Upper lobe of right lung (tissue), 1 donor: ENCODE data around the gene GCH1. TPM values are rescaled to one million over a fixed set of nuclear protein-coding genes. Genes with fewer than 3 reads are reported as not detected.

ENCODE experiments used
- ATAC-seq: fragments of 200-7000 bp; cut with Tn5 transposase; one replicate; pipeline ENCODE4 v1.9.1; 2020; ENCODE audit warnings: mild to moderate bottlenecking, moderate library complexity
- DNase-seq: peaks from one replicate; pipeline ENCODE4 v3.0.0-alpha.2; 2020
- H3K27ac ChIP-seq: fragments of 200-600 bp; one replicate; pipeline ENCODE4 v1.8.0; 2022
- H3K27me3 ChIP-seq: fragments of 200-600 bp; one replicate; pipeline ENCODE4 v1.8.0; 2022; ENCODE audit warnings: mild to moderate bottlenecking
- H3K36me3 ChIP-seq: fragments of 200-600 bp; one replicate; pipeline ENCODE4 v1.8.0; 2022
- H3K4me1 ChIP-seq: fragments of 200-600 bp; one replicate; pipeline ENCODE4 v1.8.0; 2022
- H3K4me3 ChIP-seq: fragments of 200-600 bp; one replicate; pipeline ENCODE4 v1.8.0; 2022; ENCODE audit warnings: mild to moderate bottlenecking
- H3K9me3 ChIP-seq: fragments of 200-600 bp; one replicate; pipeline ENCODE4 v1.8.0; 2022
- intact Hi-C: fragments of 100-400 bp; cut with DNase I; formaldehyde crosslinking; loops from one replicate; pipeline ENCODE4 v1.11.0; 2022
- total RNA-seq: library from RNA; stranded (reverse); fragmentation: NEBNext Ultra II Directional; extraction: Animal tissue kit (Norgen Biotek cat#: 25700); gene quantifications from one replicate; pipeline ENCODE4 v1.2.1, GENCODE V29; 2021
- TF ChIP-seq, protein P1 (sequence below): fragments of 200-600 bp; IDR thresholded peaks from one replicate; pipeline ENCODE4 v1.8.0; 2022; ENCODE audit warnings: antibody characterized with exemption
- donor health status: DM: no; HTN: yes; CAD: no; lungs with severe emphysema.

The GCH1 gene
- total RNA-seq, 1 donor from 2014 or later = 14.3 TPM

DNA sequence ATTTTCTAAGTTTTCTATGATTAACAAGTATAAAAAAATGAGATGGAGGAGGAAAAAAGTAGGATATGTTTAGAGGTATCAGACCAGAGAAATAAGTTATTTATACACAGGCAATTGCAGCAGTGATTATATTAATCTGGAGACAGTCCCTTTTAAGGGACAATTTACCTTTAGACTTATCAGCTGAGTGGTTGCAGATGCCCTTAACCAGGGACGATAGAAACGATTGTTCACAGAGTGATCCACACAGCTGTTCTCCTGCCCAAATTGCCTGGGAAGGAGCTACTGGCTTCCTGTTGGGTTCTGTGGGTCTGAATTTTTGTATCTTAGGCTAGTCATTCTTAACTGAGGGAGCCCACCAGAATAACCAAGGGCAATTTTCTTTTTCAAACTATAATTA is 66.4 kb downstream of the GCH1 start:
- intact Hi-C loops = no loop called here
- no peaks in the 10 kb centered on the region for H3K36me3 ChIP-seq
- no peak overlapping the region for H3K4me3 ChIP-seq
- H3K9me3 ChIP-seq = no peaks in the 10 kb centered on the region
- TF ChIP-seq, protein P1, sequence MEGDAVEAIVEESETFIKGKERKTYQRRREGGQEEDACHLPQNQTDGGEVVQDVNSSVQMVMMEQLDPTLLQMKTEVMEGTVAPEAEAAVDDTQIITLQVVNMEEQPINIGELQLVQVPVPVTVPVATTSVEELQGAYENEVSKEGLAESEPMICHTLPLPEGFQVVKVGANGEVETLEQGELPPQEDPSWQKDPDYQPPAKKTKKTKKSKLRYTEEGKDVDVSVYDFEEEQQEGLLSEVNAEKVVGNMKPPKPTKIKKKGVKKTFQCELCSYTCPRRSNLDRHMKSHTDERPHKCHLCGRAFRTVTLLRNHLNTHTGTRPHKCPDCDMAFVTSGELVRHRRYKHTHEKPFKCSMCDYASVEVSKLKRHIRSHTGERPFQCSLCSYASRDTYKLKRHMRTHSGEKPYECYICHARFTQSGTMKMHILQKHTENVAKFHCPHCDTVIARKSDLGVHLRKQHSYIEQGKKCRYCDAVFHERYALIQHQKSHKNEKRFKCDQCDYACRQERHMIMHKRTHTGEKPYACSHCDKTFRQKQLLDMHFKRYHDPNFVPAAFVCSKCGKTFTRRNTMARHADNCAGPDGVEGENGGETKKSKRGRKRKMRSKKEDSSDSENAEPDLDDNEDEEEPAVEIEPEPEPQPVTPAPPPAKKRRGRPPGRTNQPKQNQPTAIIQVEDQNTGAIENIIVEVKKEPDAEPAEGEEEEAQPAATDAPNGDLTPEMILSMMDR = no peak
- DNase-seq (no peak), ATAC-seq (no peak)
- H3K4me1 ChIP-seq = peaks cover 12% of the 10 kb centered on the region
- H3K27me3 ChIP-seq = no peaks in the 10 kb centered on the region
- H3K27ac ChIP-seq = no peak overlapping the region

DNA sequence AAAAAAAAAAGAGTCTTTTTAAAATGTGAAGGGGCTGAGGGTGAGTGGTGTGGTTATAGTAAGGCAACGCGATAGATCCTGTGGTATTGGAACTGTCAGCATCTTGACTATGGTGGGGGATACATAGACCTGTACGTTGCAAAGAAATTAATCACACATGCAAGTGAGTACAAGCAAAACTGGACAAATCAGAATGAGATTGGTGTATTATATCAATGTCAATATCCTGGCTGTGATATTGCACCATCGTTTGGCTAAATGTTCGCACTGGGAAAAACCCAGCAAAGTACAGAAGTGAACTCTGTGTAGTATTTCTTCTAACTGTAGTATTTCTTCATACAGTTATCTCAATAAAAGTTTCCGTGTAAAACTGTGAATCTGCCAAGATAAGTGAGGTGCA is 67.9 kb downstream of the GCH1 start:
- H3K9me3 ChIP-seq = no peaks in the 10 kb centered on the region
- TF ChIP-seq, protein P1 = no peak
- intact Hi-C loops = no loop called here
- no peak for ATAC-seq
- H3K27me3 ChIP-seq = no peaks in the 10 kb centered on the region
- no peak overlapping the region for H3K27ac ChIP-seq
- H3K36me3 ChIP-seq = no peaks in the 10 kb centered on the region
- H3K4me1 ChIP-seq = peaks cover 2% of the 10 kb centered on the region
- H3K4me3 ChIP-seq = no peak overlapping the region
- DNase-seq = no peak

DNA sequence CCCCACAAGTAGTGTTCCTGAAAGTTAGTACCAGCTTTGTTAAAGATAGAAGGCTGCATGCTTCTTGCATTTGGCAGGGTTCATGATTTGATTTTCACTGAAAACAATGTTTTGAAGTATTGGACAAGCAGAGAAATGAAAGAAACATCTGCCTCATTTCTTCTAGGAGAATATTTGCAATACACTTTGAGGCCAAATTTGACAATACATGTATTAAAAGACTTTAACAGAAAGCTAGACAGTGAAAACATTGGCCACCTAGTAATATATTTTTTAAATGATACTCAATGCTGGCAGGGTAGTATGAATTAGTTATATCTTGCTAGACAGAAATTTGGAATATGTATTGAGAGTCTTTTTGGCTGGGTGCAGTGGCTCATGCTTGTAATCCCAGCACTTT is 68.5 kb downstream of the GCH1 start:
- TF ChIP-seq, protein P1 = no peak

DNA sequence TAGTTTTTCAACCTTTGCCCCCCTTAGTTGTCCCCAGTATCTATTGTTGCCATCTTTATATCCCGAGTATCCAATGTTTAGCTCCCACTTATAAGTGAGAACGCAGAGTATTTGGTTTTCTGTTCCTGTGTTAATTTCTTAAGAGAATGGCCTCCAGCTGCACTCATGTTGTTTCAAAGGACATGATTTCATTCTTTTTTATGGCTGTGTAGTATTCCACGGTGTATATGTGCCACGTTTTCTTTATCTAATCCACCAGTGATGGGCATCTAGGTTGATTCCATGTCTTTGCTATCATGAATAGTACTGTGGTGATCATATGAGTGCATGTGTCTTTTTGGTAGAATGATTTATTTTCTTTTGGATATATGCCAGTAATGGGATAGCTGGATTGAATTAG is 72.0 kb downstream of the GCH1 start:
- intact Hi-C loops = no loop called here

More for the DNA sequence above, 68.5 kb downstream of the GCH1 start:
- DNase-seq (no peak), ATAC-seq (no peak)
- H3K9me3 ChIP-seq = no peaks in the 10 kb centered on the region
- no peaks in the 10 kb centered on the region for H3K4me1 ChIP-seq
- no peak overlapping the region for H3K27ac ChIP-seq
- H3K27me3 ChIP-seq = no peaks in the 10 kb centered on the region
- intact Hi-C loops = no loop called here
- H3K4me3 ChIP-seq = no peak overlapping the region
- no peaks in the 10 kb centered on the region for H3K36me3 ChIP-seq

DNA sequence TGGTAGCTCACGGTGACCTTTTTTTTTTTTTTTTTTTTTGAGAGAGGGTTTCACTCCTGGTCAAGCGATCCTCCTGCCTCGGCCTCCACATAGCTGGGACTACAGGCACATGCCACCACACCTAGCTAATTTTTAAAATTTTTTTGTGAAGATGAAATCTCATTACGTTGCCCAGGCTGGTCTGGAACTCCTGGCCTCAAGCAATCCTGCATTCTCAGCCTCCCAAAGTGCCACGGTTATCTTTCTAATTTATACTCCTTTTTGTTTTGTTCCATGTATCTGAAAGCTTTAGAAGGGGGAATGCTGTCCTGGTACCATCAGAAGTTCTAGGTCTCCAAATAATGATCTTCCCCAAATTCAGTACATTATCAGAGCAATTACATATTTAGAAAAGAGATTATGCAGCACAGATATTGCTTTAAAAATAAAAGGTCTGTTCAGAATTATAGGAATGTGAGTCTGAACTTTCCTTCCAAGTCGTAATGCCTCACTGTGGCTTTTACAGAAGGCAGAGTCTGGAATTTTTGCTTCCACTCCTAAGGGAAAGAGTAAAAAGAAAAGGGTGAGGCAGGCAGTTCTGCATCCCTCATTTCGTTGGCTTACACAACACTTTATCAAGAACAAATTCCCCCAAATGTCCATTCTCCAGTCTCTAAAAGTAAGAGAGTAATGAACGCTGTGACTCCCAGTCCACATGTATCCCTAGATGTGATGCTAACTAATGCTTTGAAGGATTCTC is 73.0 kb downstream of the GCH1 start:
- H3K27ac ChIP-seq = no peak overlapping the region
- no peak for DNase-seq
- TF ChIP-seq, protein P1 = no peak
- H3K27me3 ChIP-seq = no peaks in the 10 kb centered on the region
- no peaks in the 10 kb centered on the region for H3K36me3 ChIP-seq
- no peak for ATAC-seq
- H3K9me3 ChIP-seq = peaks cover under 1% of the 10 kb centered on the region
- H3K4me3 ChIP-seq = no peak overlapping the region
- H3K4me1 ChIP-seq = no peaks in the 10 kb centered on the region
- intact Hi-C loops = no loop called here

More for the DNA sequence above, 72.0 kb downstream of the GCH1 start:
- H3K4me1 ChIP-seq = no peaks in the 10 kb centered on the region
- no peak overlapping the region for H3K27ac ChIP-seq
- no peaks in the 10 kb centered on the region for H3K36me3 ChIP-seq
- TF ChIP-seq, protein P1 = no peak
- ATAC-seq (no peak), DNase-seq (no peak)
- H3K9me3 ChIP-seq = no peaks in the 10 kb centered on the region
- no peaks in the 10 kb centered on the region for H3K27me3 ChIP-seq
- H3K4me3 ChIP-seq = no peak overlapping the region
